ENCODE data around the gene IL4R. TPM values are rescaled to one million over a fixed set of nuclear protein-coding genes. Genes with fewer than 3 reads are reported as not detected.

The IL4R gene
- total and polyA plus RNA-seq, 10 of the 15 experiments (the other 5 are each of a cell fraction or from before 2014, with no cell fraction given), result 2.6 to 70.4 (median 36.6) TPM

- WGBS (ENCODE audit: insufficient coverage, insufficient replicate concordance, low lambda C conversion rate, missing lambda C conversion rate), result 87% methylated on average over 7 of the region's 7 CpGs
- SMC1A ChIA-PET (ENCODE audit: uncharacterized antibody, unreplicated experiment), result interaction anchor here (1.0 to 1.3 kb wide), 2 partner anchors 8 to 57 kb away, joined by 3 to 4 read pairs; no protein-coding TSS in a partner anchor
- H3K9ac ChIP-seq (ENCODE audit: control insufficient read depth, insufficient read depth, low read length), result no peak overlapping the region
- POLR2A ChIA-PET, result interaction anchor here (1.0 to 1.8 kb wide), 3 partner anchors 12 to 41 kb away, joined by 3 to 5 read pairs (median 3); no protein-coding TSS in a partner anchor
- BruUV-seq (replicated peaks), result no TSS peak
- H3K27ac ChIP-seq (ENCODE audit: control insufficient read depth, insufficient read depth), result no peak overlapping the region
- 0 out of 4 replicates have a peak, but pooled peaks cover 0 to 2% of the 10 kb centered on the region in 2 experiments for H3K27me3 ChIP-seq (replicated peaks in 1 of 2; ENCODE audit: control insufficient read depth in 2 of 2, insufficient read depth in 2 of 2, low read length in 1 of 2)
- DNase-seq (ENCODE audit: low read depth, low spot score) (no peak), FAIRE-seq (no peak), ATAC-seq (no peak)
- H2AFZ ChIP-seq (ENCODE audit: control insufficient read depth, low read depth, low read length), result no peak overlapping the region
- H4K20me1 ChIP-seq (ENCODE audit: control insufficient read depth, insufficient read depth), result peaks cover 5% of the 10 kb centered on the region; the same call in 1 of the 2 replicates
- H3K4me3 ChIP-seq, result no peak overlapping the region
- CTCF ChIA-PET, result no interaction called here
- H3K4me1 ChIP-seq (ENCODE audit: control insufficient read depth, insufficient read depth, low read length), result peaks cover 10% of the 10 kb centered on the region; the same call in 1 of the 2 replicates
- peaks cover 5% of the 10 kb centered on the region for H3K9me3 ChIP-seq (replicated peaks; ENCODE audit: control insufficient read depth, insufficient read depth, low read length)
- no peaks in the 10 kb centered on the region for H3K36me3 ChIP-seq (ENCODE audit: control insufficient read depth in 2 of 2, insufficient read depth in 2 of 2, low read length in 1 of 2)
- peaks cover 29% of the 10 kb centered on the region for H3K79me2 ChIP-seq (ENCODE audit: control insufficient read depth, insufficient read depth, low read length)
- intact Hi-C loops (cut with micrococcal nuclease; ENCODE audit: unreplicated experiment), result no loop called here
- no peak overlapping the region for H3K4me2 ChIP-seq (ENCODE audit: control insufficient read depth, insufficient read depth)
- RAD21 ChIA-PET (ENCODE audit: unreplicated experiment), result interaction anchor here (1.5 kb wide), 1 partner anchor 27 kb away, joined by 5 read pairs; no protein-coding TSS in a partner anchor
- in situ Hi-C loops (cut with MboI), result no loop called here
- no peak for TF ChIP-seq TBL1XR1 (IDR thresholded peaks at IDR 0.05; ENCODE audit: low read depth, low read length)
- TF ChIP-seq ELK1 (IDR thresholded peaks at IDR 0.05; ENCODE audit: low read depth, low read length), result no peak
- TF ChIP-seq TCF12 (IDR thresholded peaks at IDR 0.05; ENCODE audit: low read depth, low read length), result no peak
- no peak for TF ChIP-seq JUND (IDR thresholded peaks at IDR 0.05; ENCODE audit: low read depth, low read length)
- no peak for TF ChIP-seq ZNF687 (IDR thresholded peaks at IDR 0.05)
- no peak for TF ChIP-seq PRDM15 (CRISPR knock-in tag; IDR thresholded peaks at IDR 0.05)
- no peak for TF ChIP-seq PAX5 (IDR thresholded peaks at IDR 0.05; ENCODE audit: borderline replicate concordance, low read depth, low read length)
- no peak for TF ChIP-seq EGR1 (IDR thresholded peaks at IDR 0.05; ENCODE audit: borderline replicate concordance in 1 of 2, low read depth in 2 of 2, low read length in 2 of 2)
- no peak for TF ChIP-seq CHD2 (IDR thresholded peaks at IDR 0.05; ENCODE audit: borderline replicate concordance, low read depth, low read length)
- no peak for TF ChIP-seq ATF2 (IDR thresholded peaks at IDR 0.05; ENCODE audit: low read length)
- no peak for TF ChIP-seq IRF4 (IDR thresholded peaks at IDR 0.05; ENCODE audit: low read depth, low read length)
- TF ChIP-seq PKNOX1 (IDR thresholded peaks at IDR 0.05), result no peak
These were observed 1.9 kb upstream of the IL4R start for GRCh38 chr16:27311897-27312303.
